PC-3 (cell line): ENCODE data around the gene UQCR11. TPM values are rescaled to one million over a fixed set of nuclear protein-coding genes. Genes with fewer than 3 reads are reported as not detected.

Experiments
- ATAC-seq: fragments of 200-7000 bp; cut with Tn5 transposase; 2 replicates; pipeline ENCODE4 v1.9.1; 2020; ENCODE audit warnings: mild to moderate bottlenecking, moderate library complexity
- BruUV-seq: library from RNA; stranded (reverse); fragments of 400-500 nt; replicated peaks from 2 replicates; lab custom pipeline; 2021; lab: Mats Ljungman, UMichigan
- CTCF ChIA-PET: fragments of 300-600 bp; sonication (Branson Sonifier 250); formaldehyde crosslinking; loops from one replicate; lab custom pipeline; 2022; ENCODE audit warnings: antibody characterized with exemption; lab: Charles Lee
- POLR2A ChIA-PET: fragments of 300-600 bp; sonication (Branson Sonifier 250); formaldehyde crosslinking; loops from one replicate; lab custom pipeline; 2022; ENCODE audit warnings: antibody characterized with exemption; ENCODE audit not compliant: unreplicated experiment; lab: Charles Lee
- DNase-seq: peaks from one replicate; pipeline ENCODE4 v3.0.0-alpha.2; 2015
- H2AFZ ChIP-seq: fragments of 300-600 bp; sonication (generic); 2 replicates; pipeline ENCODE4 v1.6.0; 2016; ENCODE audit warnings: antibody characterized with exemption, low read length
- H3F3A ChIP-seq: fragments of 300-600 bp; sonication (generic); one replicate; pipeline ENCODE4 v1.6.0; 2017; ENCODE audit warnings: antibody characterized with exemption, low read length, control low read depth, mild to moderate bottlenecking; ENCODE audit not compliant: unreplicated experiment
- H3K27ac ChIP-seq: fragments of 300-600 bp; sonication (generic); 2 replicates; pipeline ENCODE4 v1.5.1; 2016; ENCODE audit warnings: mild to moderate bottlenecking, low read length
- H3K27me3 ChIP-seq: fragments of 300-600 bp; sonication (generic); 2 replicates; pipeline ENCODE4 v1.6.1; 2016; ENCODE audit warnings: low read length, mixed read lengths
- H3K36me3 ChIP-seq: fragments of 300-600 bp; sonication (generic); 2 replicates; pipeline ENCODE4 v1.6.1; 2016; ENCODE audit warnings: low read depth, mixed run types, low read length, mixed read lengths
- H3K4me1 ChIP-seq: fragments of 300-600 bp; sonication (generic); 2 replicates; pipeline ENCODE4 v1.5.1; 2016; ENCODE audit warnings: low read length; ENCODE audit not compliant: insufficient read depth
- H3K4me2 ChIP-seq: fragments of 300-600 bp; sonication (generic); 2 replicates; pipeline ENCODE4 v1.6.0; 2016; ENCODE audit warnings: low read length
- H3K4me3 ChIP-seq: fragments of 300-600 bp; sonication (generic); 2 replicates; pipeline ENCODE4 v1.5.1; 2016; ENCODE audit warnings: mild to moderate bottlenecking, low read length, mixed read lengths
- H3K79me2 ChIP-seq: fragments of 300-600 bp; sonication (generic); 2 replicates; pipeline ENCODE4 v1.6.1; 2017; ENCODE audit warnings: low read length, mixed read lengths
- H3K9ac ChIP-seq: fragments of 300-600 bp; sonication (generic); 2 replicates; pipeline ENCODE4 v1.6.0; 2016; ENCODE audit warnings: mild to moderate bottlenecking, low read length
- H3K9me2 ChIP-seq: fragments of 300-600 bp; sonication (generic); replicated peaks from 2 replicates; pipeline ENCODE4 v1.6.1; 2016; ENCODE audit warnings: mixed run types, low read length, mixed read lengths
- H3K9me3 ChIP-seq: fragments of 300-600 bp; sonication (generic); 2 replicates; pipeline ENCODE4 v1.6.1; 2016; ENCODE audit warnings: low read length, mixed read lengths
- H4K20me1 ChIP-seq: fragments of 300-600 bp; sonication (generic); 2 replicates; pipeline ENCODE4 v1.6.1; 2016; ENCODE audit warnings: low read length, mixed read lengths
- EZH2 ChIP-seq: fragments of 300-600 bp; sonication (generic); IDR thresholded peaks from one replicate; pipeline ENCODE4 v1.6.1; 2017; ENCODE audit warnings: antibody characterized with exemption, mild to moderate bottlenecking, low read length; ENCODE audit not compliant: unreplicated experiment
- EZH2phosphoT487 ChIP-seq: fragments of 300-600 bp; sonication (generic); IDR thresholded peaks from 2 replicates; pipeline ENCODE4 v1.6.1; 2018; ENCODE audit warnings: mild to moderate bottlenecking, antibody characterized with exemption, low read length, borderline replicate concordance
- intact Hi-C: fragments of 100-400 bp; cut with micrococcal nuclease; formaldehyde crosslinking; loops from 2 replicates; pipeline ENCODE4 v1.9.0; 2023
- total RNA-seq: library from RNA; depleted of rRNA; stranded (reverse); fragments of >200 nt; gene quantifications from 2 replicates; pipeline ENCODE4 v1.2.3, GENCODE V29; 2014
- TF ChIP-seq, protein P1 (sequence below): fragments of 300-600 bp; sonication (generic); conservative IDR thresholded peaks from 2 replicates; pipeline ENCODE4 v1.5.1; 2017; ENCODE audit warnings: antibody characterized with exemption, low read depth, mild to moderate bottlenecking, low read length

UQCR11 gene
- total RNA-seq, 1 experiment from 2014 or later, result 148 TPM

DNA sequence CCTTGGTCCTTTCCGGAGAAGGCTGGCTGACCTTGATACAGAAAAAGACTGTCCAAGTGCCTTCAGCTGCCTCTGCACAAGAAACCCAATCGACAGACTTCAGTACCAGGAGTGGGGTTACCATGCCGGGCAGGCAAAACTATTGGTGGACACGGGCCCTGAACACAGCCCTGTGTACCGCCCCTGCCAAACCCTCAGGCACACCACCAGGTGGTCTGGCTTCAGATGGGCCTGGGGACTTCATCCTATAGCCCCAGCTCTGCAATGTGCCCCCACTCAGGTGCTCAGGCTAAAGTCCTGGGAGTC lies 29.6 kb upstream of the UQCR11 start:
- CTCF ChIA-PET, result no interaction called here
- H3K79me2 ChIP-seq, result no peaks in the 10 kb centered on the region

DNA sequence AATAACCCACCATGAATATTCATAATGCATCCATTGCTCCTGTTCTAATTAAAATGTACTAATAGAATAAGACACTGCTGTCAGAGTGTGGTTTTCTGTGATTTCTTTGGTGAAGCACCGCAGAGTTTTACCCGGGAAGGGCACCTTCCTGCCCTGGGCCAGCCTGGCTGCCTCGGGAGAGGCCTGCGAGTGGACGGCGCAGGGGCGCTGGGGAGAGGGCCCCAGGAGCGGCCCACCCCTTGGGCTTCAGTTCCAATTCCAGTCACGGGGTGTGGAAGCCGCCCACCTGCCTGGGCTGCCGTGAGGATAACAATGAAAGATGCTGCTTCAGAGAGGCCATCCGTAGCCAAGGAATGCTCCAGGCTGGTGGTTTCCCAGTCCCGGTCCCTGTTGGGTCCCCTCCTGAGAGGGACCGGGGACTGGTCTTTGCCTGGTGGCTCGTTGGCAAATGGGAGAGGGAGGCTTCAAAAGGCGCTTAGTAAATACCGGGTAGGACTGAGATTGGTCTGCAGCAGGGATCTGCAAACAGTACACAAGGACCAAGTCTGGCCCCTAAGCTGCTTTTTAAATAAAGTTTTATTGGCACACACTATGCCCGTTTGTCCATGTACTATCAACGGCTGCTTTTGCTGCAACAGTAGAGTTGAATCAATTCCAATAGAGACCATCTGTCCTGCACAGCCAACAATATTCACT lies 29.1 kb upstream of the UQCR11 start:
- H3K4me3 ChIP-seq, result no peak overlapping the region
- H3K4me2 ChIP-seq, result no peak overlapping the region
- TF ChIP-seq EZH2 (no peak), EZH2phosphoT487 (no peak)
- TF ChIP-seq, protein P1, sequence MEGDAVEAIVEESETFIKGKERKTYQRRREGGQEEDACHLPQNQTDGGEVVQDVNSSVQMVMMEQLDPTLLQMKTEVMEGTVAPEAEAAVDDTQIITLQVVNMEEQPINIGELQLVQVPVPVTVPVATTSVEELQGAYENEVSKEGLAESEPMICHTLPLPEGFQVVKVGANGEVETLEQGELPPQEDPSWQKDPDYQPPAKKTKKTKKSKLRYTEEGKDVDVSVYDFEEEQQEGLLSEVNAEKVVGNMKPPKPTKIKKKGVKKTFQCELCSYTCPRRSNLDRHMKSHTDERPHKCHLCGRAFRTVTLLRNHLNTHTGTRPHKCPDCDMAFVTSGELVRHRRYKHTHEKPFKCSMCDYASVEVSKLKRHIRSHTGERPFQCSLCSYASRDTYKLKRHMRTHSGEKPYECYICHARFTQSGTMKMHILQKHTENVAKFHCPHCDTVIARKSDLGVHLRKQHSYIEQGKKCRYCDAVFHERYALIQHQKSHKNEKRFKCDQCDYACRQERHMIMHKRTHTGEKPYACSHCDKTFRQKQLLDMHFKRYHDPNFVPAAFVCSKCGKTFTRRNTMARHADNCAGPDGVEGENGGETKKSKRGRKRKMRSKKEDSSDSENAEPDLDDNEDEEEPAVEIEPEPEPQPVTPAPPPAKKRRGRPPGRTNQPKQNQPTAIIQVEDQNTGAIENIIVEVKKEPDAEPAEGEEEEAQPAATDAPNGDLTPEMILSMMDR, result no peak
- H3K27me3 ChIP-seq, result no peaks in the 10 kb centered on the region
- H3K9me3 ChIP-seq, result no peaks in the 10 kb centered on the region
- ChIA-PET CTCF (no interaction called here), POLR2A (no interaction called here)
- H3K27ac ChIP-seq, result no peak overlapping the region
- H3K36me3 ChIP-seq, result peaks cover 13% of the 10 kb centered on the region
- H2AFZ ChIP-seq, result no peak overlapping the region
- H3K4me1 ChIP-seq, result no peaks in the 10 kb centered on the region
- DNase-seq, result no peak
- no peaks in the 10 kb centered on the region for H4K20me1 ChIP-seq
- no TSS peak for BruUV-seq
- H3K9me2 ChIP-seq, result no peaks in the 10 kb centered on the region
- H3F3A ChIP-seq, result no peaks in the 10 kb centered on the region
- intact Hi-C loops, result no loop called here
- ATAC-seq, result no peak
- no peak overlapping the region for H3K9ac ChIP-seq
- no peaks in the 10 kb centered on the region for H3K79me2 ChIP-seq

More for the DNA sequence above, 29.6 kb upstream of the UQCR11 start:
- POLR2A ChIA-PET, result no interaction called here
- BruUV-seq, result no TSS peak
- H3F3A ChIP-seq, result no peaks in the 10 kb centered on the region
- H2AFZ ChIP-seq, result no peak overlapping the region
- intact Hi-C loops, result no loop called here
- ATAC-seq (no peak), DNase-seq (no peak)
- H3K4me1 ChIP-seq, result no peaks in the 10 kb centered on the region
- no peaks in the 10 kb centered on the region for H4K20me1 ChIP-seq
- H3K4me3 ChIP-seq, result no peak overlapping the region
- no peaks in the 10 kb centered on the region for H3K9me3 ChIP-seq
- no peak overlapping the region for H3K9ac ChIP-seq
- H3K4me2 ChIP-seq, result no peak overlapping the region
- H3K27ac ChIP-seq, result no peak overlapping the region
- no peak for TF ChIP-seq EZH2phosphoT487
- TF ChIP-seq EZH2, result no peak
- TF ChIP-seq, protein P1, result no peak
- no peaks in the 10 kb centered on the region for H3K27me3 ChIP-seq
- no peaks in the 10 kb centered on the region for H3K9me2 ChIP-seq
- peaks cover 13% of the 10 kb centered on the region for H3K36me3 ChIP-seq

DNA sequence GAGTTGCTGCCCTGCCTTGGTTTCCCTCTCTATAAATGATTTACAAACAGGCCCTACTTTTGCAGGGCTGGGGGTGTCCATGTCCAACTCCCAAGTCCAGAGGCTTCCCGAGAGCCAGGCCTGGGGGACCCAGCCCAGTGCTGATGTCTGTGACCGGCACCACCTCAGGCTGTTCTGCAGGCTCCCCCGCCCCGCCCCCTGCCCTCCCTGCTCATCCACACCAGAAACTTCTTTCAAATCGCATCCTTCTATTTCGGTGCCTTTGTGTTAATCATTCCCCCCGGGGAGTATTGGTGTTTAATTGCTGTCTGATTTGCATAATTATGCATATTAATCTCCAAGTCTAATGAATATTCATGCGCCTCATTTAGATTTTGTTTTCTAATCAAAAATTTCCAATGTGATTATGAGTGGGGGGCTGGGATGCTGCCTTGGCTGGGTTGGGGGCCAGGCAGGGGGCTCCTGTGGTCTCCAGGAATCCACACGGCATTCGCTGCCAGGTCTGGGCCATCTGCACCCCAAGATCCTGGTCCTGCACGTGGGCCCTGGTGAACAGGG lies 28.1 kb upstream of the UQCR11 start:
- no peaks in the 10 kb centered on the region for H3K9me2 ChIP-seq
- DNase-seq (no peak), ATAC-seq (no peak)
- TF ChIP-seq EZH2 (no peak), EZH2phosphoT487 (no peak)
- TF ChIP-seq, protein P1, result no peak
- H2AFZ ChIP-seq, result no peak overlapping the region
- H3K27ac ChIP-seq, result no peak overlapping the region
- intact Hi-C loops, result no loop called here
- no peak overlapping the region for H3K4me2 ChIP-seq
- no peak overlapping the region for H3K9ac ChIP-seq
- H3K36me3 ChIP-seq, result peaks cover 7% of the 10 kb centered on the region
- POLR2A ChIA-PET, result no interaction called here
- no peaks in the 10 kb centered on the region for H3K9me3 ChIP-seq
- no peaks in the 10 kb centered on the region for H3K27me3 ChIP-seq
- no peaks in the 10 kb centered on the region for H3K4me1 ChIP-seq
- H3K4me3 ChIP-seq, result no peak overlapping the region
- no peaks in the 10 kb centered on the region for H3F3A ChIP-seq
- H4K20me1 ChIP-seq, result no peaks in the 10 kb centered on the region
- CTCF ChIA-PET, result no interaction called here
- no peaks in the 10 kb centered on the region for H3K79me2 ChIP-seq
- BruUV-seq, result no TSS peak
